Memory B cell (primary cell): Measurements from ENCODE around the gene C19orf44.

Source experiments
- ATAC-seq: fragments of 150-1000 bp; cut with Tn5 transposase; 2 replicates; pipeline ENCODE4 v1.10.0; 2021; ENCODE audit warnings: low read depth, mild to moderate bottlenecking, moderate library complexity
- DNase-seq, 2 donors: peaks; one replicate each; pipeline ENCODE4 v3.0.0; 2022; ENCODE audit warnings: low spot score in 2 of 2
- H3K27ac Mint-ChIP-seq: one replicate; pipeline ENCODE4 v1.8.0; 2022; ENCODE audit warnings: mild to moderate bottlenecking, moderate library complexity, mixed read lengths
- H3K27me3 Mint-ChIP-seq: one replicate; pipeline ENCODE4 v1.8.0; 2022; ENCODE audit warnings: mixed read lengths
- H3K36me3 Mint-ChIP-seq: one replicate; pipeline ENCODE4 v1.8.0; 2022; ENCODE audit warnings: mild to moderate bottlenecking, mixed read lengths
- H3K4me1 Mint-ChIP-seq: one replicate; pipeline ENCODE4 v1.8.0; 2022; ENCODE audit warnings: mixed read lengths
- H3K4me3 Mint-ChIP-seq: one replicate; pipeline ENCODE4 v1.8.0; 2022; ENCODE audit warnings: mild to moderate bottlenecking, moderate library complexity, mixed read lengths
- H3K9me3 Mint-ChIP-seq: one replicate; pipeline ENCODE4 v1.8.0; 2022; ENCODE audit warnings: mixed read lengths

The C19orf44 gene

GRCh38 chr19:16527334-16527935 lies 31.2 kb downstream of the C19orf44 start:
- DNase-seq (no peak), ATAC-seq (no peak)
- H3K4me3 Mint-ChIP-seq: no peak overlapping the region
- H3K27ac Mint-ChIP-seq: no peak overlapping the region
- H3K9me3 Mint-ChIP-seq: no peaks in the 10 kb centered on the region
- H3K27me3 Mint-ChIP-seq: no peaks in the 10 kb centered on the region
- H3K4me1 Mint-ChIP-seq: peaks cover 2% of the 10 kb centered on the region
- H3K36me3 Mint-ChIP-seq: peaks cover 36% of the 10 kb centered on the region

GRCh38 chr19:16527971-16528521 lies 31.9 kb downstream of the C19orf44 start:
- Mint-ChIP-seq H3K4me3 (no peak overlapping the region), H3K27ac (no peak overlapping the region), H3K9me3 (no peaks in the 10 kb centered on the region), H3K27me3 (no peaks in the 10 kb centered on the region), H3K4me1 (peaks cover 2% of the 10 kb centered on the region), H3K36me3 (peaks cover 32% of the 10 kb centered on the region)
- DNase-seq (peak; percentile 18 to 34), ATAC-seq (peak; percentile 63)

GRCh38 chr19:16529466-16530144 lies 33.4 kb downstream of the C19orf44 start:
- H3K27me3 Mint-ChIP-seq: no peaks in the 10 kb centered on the region
- DNase-seq (no peak), ATAC-seq (no peak)
- H3K4me1 Mint-ChIP-seq: peaks cover 4% of the 10 kb centered on the region
- no peak overlapping the region for H3K27ac Mint-ChIP-seq
- H3K9me3 Mint-ChIP-seq: no peaks in the 10 kb centered on the region
- H3K4me3 Mint-ChIP-seq: no peak overlapping the region
- H3K36me3 Mint-ChIP-seq: peaks cover 27% of the 10 kb centered on the region

GRCh38 chr19:16530540-16531379 lies 34.6 kb downstream of the C19orf44 start:
- DNase-seq (no peak), ATAC-seq (no peak)
- H3K27ac Mint-ChIP-seq: peak overlapping the region; percentile 51
- no peak overlapping the region for H3K4me3 Mint-ChIP-seq
- H3K9me3 Mint-ChIP-seq: no peaks in the 10 kb centered on the region
- peaks cover 4% of the 10 kb centered on the region for H3K4me1 Mint-ChIP-seq
- H3K27me3 Mint-ChIP-seq: no peaks in the 10 kb centered on the region
- H3K36me3 Mint-ChIP-seq: peaks cover 28% of the 10 kb centered on the region

- peak overlapping the region; percentile 51 for H3K27ac Mint-ChIP-seq
- peaks cover 31% of the 10 kb centered on the region for H3K36me3 Mint-ChIP-seq
- DNase-seq: no peak
- no peaks in the 10 kb centered on the region for H3K9me3 Mint-ChIP-seq
- peaks cover 8% of the 10 kb centered on the region for H3K4me1 Mint-ChIP-seq
- no peak for ATAC-seq
- H3K4me3 Mint-ChIP-seq: no peak overlapping the region
- no peaks in the 10 kb centered on the region for H3K27me3 Mint-ChIP-seq
These were observed 35.1 kb downstream of the C19orf44 start for GRCh38 chr19:16531380-16531669.

GRCh38 chr19:16532440-16533234 lies 36.4 kb downstream of the C19orf44 start:
- no peak overlapping the region for H3K4me3 Mint-ChIP-seq
- no peak overlapping the region for H3K27ac Mint-ChIP-seq
- DNase-seq (no peak), ATAC-seq (no peak)
- peaks cover 37% of the 10 kb centered on the region for H3K36me3 Mint-ChIP-seq
- H3K4me1 Mint-ChIP-seq: peaks cover 14% of the 10 kb centered on the region
- H3K9me3 Mint-ChIP-seq: no peaks in the 10 kb centered on the region
- no peaks in the 10 kb centered on the region for H3K27me3 Mint-ChIP-seq

- DNase-seq (no peak), ATAC-seq (no peak)
- no peak overlapping the region for H3K4me3 Mint-ChIP-seq
- no peaks in the 10 kb centered on the region for H3K9me3 Mint-ChIP-seq
- no peaks in the 10 kb centered on the region for H3K27me3 Mint-ChIP-seq
- peaks cover 41% of the 10 kb centered on the region for H3K36me3 Mint-ChIP-seq
- peaks cover 28% of the 10 kb centered on the region for H3K4me1 Mint-ChIP-seq
- no peak overlapping the region for H3K27ac Mint-ChIP-seq
These were observed 39.2 kb downstream of the C19orf44 start for GRCh38 chr19:16535381-16535780.

GRCh38 chr19:16536130-16536529 lies 39.9 kb downstream of the C19orf44 start:
- Mint-ChIP-seq H3K27ac (peak overlapping the region; percentile 63), H3K4me1 (peaks cover 28% of the 10 kb centered on the region), H3K9me3 (no peaks in the 10 kb centered on the region), H3K36me3 (peaks cover 42% of the 10 kb centered on the region), H3K4me3 (no peak overlapping the region), H3K27me3 (no peaks in the 10 kb centered on the region)
- DNase-seq (no peak), ATAC-seq (no peak)

GRCh38 chr19:16537111-16537510 lies 40.9 kb downstream of the C19orf44 start:
- no peak for ATAC-seq
- Mint-ChIP-seq H3K36me3 (peaks cover 34% of the 10 kb centered on the region), H3K9me3 (no peaks in the 10 kb centered on the region), H3K4me3 (no peak overlapping the region), H3K4me1 (peaks cover 31% of the 10 kb centered on the region), H3K27ac (peak overlapping the region; percentile 19), H3K27me3 (no peaks in the 10 kb centered on the region)
- DNase-seq: no peak

- no peak for DNase-seq
- H3K36me3 Mint-ChIP-seq: peaks cover 27% of the 10 kb centered on the region
- H3K4me1 Mint-ChIP-seq: peaks cover 43% of the 10 kb centered on the region
- peak overlapping the region; percentile 81 for H3K27ac Mint-ChIP-seq
- no peak for ATAC-seq
- peak overlapping the region; percentile 95 for H3K4me3 Mint-ChIP-seq
- no peaks in the 10 kb centered on the region for H3K9me3 Mint-ChIP-seq
- H3K27me3 Mint-ChIP-seq: no peaks in the 10 kb centered on the region
These were observed 44.8 kb downstream of the C19orf44 start for GRCh38 chr19:16540948-16541347.

GRCh38 chr19:16541526-16542044 lies 45.4 kb downstream of the C19orf44 start:
- Mint-ChIP-seq H3K36me3 (peaks cover 24% of the 10 kb centered on the region), H3K27me3 (no peaks in the 10 kb centered on the region), H3K4me3 (peak overlapping the region; percentile 95), H3K9me3 (no peaks in the 10 kb centered on the region), H3K4me1 (peaks cover 41% of the 10 kb centered on the region), H3K27ac (peak overlapping the region; percentile 81)
- no peak for DNase-seq
- ATAC-seq: no peak

- Mint-ChIP-seq H3K4me3 (peak within 1 kb of the TSS; percentile 95), H3K27ac (peak within 1 kb of the TSS; percentile 90), H3K4me1 (peaks cover 38% of the 10 kb centered on the region), H3K9me3 (no peaks in the 10 kb centered on the region), H3K27me3 (no peaks in the 10 kb centered on the region), H3K36me3 (peaks cover 21% of the 10 kb centered on the region)
- ATAC-seq (peak; percentile 84), DNase-seq (peak; percentile 87 to 89)
These were observed 46.1 kb downstream of the C19orf44 start, which contains the start of gene CHERP for GRCh38 chr19:16542045-16542909. TSS of gene CHERP (minus strand) at chr19:16542437. CDS start at chr19:16542378, 59 bp downstream.
